ENCODE measurements around the gene PRLH.

Gene PRLH

GRCh38 chr2:237566401-237567235, at the start of gene PRLH:
Gene PRLH (plus strand): TSS chr2:237566574. CDS start chr2:237566574, 0 bp downstream.
- no peak for DNase-seq (ENCODE audit: low read depth)

- no peak for DNase-seq (ENCODE audit: low read depth)
These were observed 49.2 kb upstream of the PRLH start for GRCh38 chr2:237517163-237517562.

- DNase-seq (ENCODE audit: low read depth), result no peak
These were observed 48.4 kb upstream of the PRLH start for GRCh38 chr2:237517990-237518389.

GRCh38 chr2:237519506-237520245, 46.7 kb upstream of the PRLH start:
- no peak for DNase-seq (ENCODE audit: low read depth)

GRCh38 chr2:237520290-237520689, 46.1 kb upstream of the PRLH start:
- no peak for DNase-seq (ENCODE audit: low read depth)

- DNase-seq (ENCODE audit: low read depth), result no peak
These were observed 41.7 kb upstream of the PRLH start for GRCh38 chr2:237524631-237525030.

- DNase-seq (ENCODE audit: low read depth), result no peak
These were observed 40.7 kb upstream of the PRLH start for GRCh38 chr2:237525559-237526157.

GRCh38 chr2:237527233-237527632, 39.1 kb upstream of the PRLH start:
- no peak for DNase-seq (ENCODE audit: low read depth)

GRCh38 chr2:237527766-237528165, 38.6 kb upstream of the PRLH start:
- DNase-seq (ENCODE audit: low read depth), result no peak

GRCh38 chr2:237529452-237530402, 36.6 kb upstream of the PRLH start:
- no peak for DNase-seq (ENCODE audit: low read depth)

GRCh38 chr2:237530472-237531433, 35.6 kb upstream of the PRLH start:
- DNase-seq (ENCODE audit: low read depth), result no peak

GRCh38 chr2:237532160-237532559, 34.2 kb upstream of the PRLH start:
- no peak for DNase-seq (ENCODE audit: low read depth)

- DNase-seq (ENCODE audit: low read depth), result peak; percentile 10
These were observed 32.7 kb upstream of the PRLH start for GRCh38 chr2:237533668-237534161.

- DNase-seq (ENCODE audit: low read depth), result no peak
These were observed 32.0 kb upstream of the PRLH start for GRCh38 chr2:237534380-237534779.

GRCh38 chr2:237535385-237536082, 30.8 kb upstream of the PRLH start:
- DNase-seq (ENCODE audit: low read depth), result no peak

- no peak for DNase-seq (ENCODE audit: low read depth)
These were observed 30.3 kb upstream of the PRLH start for GRCh38 chr2:237536083-237536415.

GRCh38 chr2:237536617-237537016, 29.8 kb upstream of the PRLH start:
- no peak for DNase-seq (ENCODE audit: low read depth)

GRCh38 chr2:237538001-237538720, 28.2 kb upstream of the PRLH start:
- DNase-seq (ENCODE audit: low read depth), result no peak

- no peak for DNase-seq (ENCODE audit: low read depth)
These were observed 27.5 kb upstream of the PRLH start for GRCh38 chr2:237538901-237539300.
